Thyroid gland (tissue), 4 donors: ENCODE measurements around the gene ATG16L1.

ENCODE experiments used
- POLR2A ChIP-seq, 2 donors: fragments of 450-650 bp; IDR thresholded peaks; one replicate each; pipeline ENCODE4 v1.6.1; 2017; ENCODE audit warnings: antibody characterized with exemption in 2 of 2, mild to moderate bottlenecking in 2 of 2, moderate library complexity in 1 of 2
- TF ChIP-seq, protein P1 (sequence below), 6 experiments: fragments of 200-600 bp in 3 of 6; fragments of 450-650 bp in 3 of 6; sonication (generic) in 3 of 6; IDR thresholded peaks; one replicate each; pipeline ENCODE4 v1.5.1; 2016 to 2019; ENCODE audit warnings: antibody characterized with exemption in 6 of 6, mild to moderate bottlenecking in 2 of 6, inconsistent platforms in 1 of 6, moderate library complexity in 1 of 6

DNA sequence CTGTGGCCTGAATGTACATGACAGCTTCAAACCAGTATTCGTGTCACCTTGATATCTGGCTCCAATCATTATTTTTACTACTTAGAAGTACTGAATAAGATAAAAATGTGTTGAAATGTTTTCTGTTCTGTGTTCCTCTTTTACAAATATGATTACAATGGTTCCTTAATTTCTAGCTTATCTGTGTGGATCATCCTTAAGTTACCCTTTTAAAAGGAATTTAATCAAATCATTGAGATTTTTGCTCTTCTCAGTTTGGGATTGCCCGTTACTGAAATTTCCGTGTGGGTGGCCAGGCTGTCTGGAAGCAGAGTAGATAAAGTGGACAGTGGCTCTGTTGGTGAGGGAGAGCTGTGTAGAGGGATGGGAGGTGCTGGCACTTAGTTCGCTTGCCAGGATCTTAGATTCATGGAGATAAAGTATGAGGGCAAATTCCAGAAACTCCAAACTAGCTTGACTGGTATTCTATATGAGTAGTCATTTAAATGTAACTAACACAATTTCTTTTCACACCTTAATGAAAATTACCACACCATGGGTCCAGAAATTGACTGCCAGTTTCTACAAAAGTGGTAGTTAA, 28.7 kb downstream of the ATG16L1 start:
- TF ChIP-seq, protein P1, sequence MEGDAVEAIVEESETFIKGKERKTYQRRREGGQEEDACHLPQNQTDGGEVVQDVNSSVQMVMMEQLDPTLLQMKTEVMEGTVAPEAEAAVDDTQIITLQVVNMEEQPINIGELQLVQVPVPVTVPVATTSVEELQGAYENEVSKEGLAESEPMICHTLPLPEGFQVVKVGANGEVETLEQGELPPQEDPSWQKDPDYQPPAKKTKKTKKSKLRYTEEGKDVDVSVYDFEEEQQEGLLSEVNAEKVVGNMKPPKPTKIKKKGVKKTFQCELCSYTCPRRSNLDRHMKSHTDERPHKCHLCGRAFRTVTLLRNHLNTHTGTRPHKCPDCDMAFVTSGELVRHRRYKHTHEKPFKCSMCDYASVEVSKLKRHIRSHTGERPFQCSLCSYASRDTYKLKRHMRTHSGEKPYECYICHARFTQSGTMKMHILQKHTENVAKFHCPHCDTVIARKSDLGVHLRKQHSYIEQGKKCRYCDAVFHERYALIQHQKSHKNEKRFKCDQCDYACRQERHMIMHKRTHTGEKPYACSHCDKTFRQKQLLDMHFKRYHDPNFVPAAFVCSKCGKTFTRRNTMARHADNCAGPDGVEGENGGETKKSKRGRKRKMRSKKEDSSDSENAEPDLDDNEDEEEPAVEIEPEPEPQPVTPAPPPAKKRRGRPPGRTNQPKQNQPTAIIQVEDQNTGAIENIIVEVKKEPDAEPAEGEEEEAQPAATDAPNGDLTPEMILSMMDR (IDR thresholded peaks at IDR 0.05), result no peak
- no peak for TF ChIP-seq POLR2A (IDR thresholded peaks at IDR 0.05)
